Measurements from ENCODE around the gene LIPC. TPM values are rescaled to one million over a fixed set of nuclear protein-coding genes. Genes with fewer than 3 reads are reported as not detected.
A peak's percentile ranks its signal among the peaks of the same experiment; 100 is the strongest.

LIPC gene
- polyA plus RNA-seq, 2 of the 4 experiments (the other 2 are of a cell fraction), result 0.13 to 0.30 TPM

GRCh38 chr15:58415636-58416035, 16.2 kb upstream of the LIPC start:
- DNase-seq (ENCODE audit: low read depth in 1 of 2, low spot score in 1 of 2) (no peak), FAIRE-seq (peak; percentile 65), ATAC-seq (no peak)
- 82% methylated on average over 3 of the region's 3 CpGs for WGBS (ENCODE audit: missing lambda C conversion rate)
- TF ChIP-seq CEBPB (IDR thresholded peaks at IDR 0.05) (peak; percentile 12 to 33; a peak in 2 of 4 replicates), EHF (CRISPR knock-in tag; IDR thresholded peaks at IDR 0.05) (no peak), RAD21 (conservative IDR thresholded peaks at IDR 0.05 in 1 of 2, IDR thresholded peaks at IDR 0.05 in 1 of 2) (no peak)
- Histone ChIP-seq H3K4me2 (no peak overlapping the region), H3K9me3 (no peaks in the 10 kb centered on the region), H3K27ac (no peak overlapping the region; a peak in 2 of 6 replicates), H3K4me1 (peaks cover 6% of the 10 kb centered on the region), H3K4me3 (no peak overlapping the region)
- ChIA-PET POLR2A (no interaction called here), CTCF (interaction anchor here (0.9 to 1.5 kb wide), 3 partner anchors 10 to 13 kb away, joined by 3 to 4 read pairs (median 3); no protein-coding TSS in a partner anchor)

DNA sequence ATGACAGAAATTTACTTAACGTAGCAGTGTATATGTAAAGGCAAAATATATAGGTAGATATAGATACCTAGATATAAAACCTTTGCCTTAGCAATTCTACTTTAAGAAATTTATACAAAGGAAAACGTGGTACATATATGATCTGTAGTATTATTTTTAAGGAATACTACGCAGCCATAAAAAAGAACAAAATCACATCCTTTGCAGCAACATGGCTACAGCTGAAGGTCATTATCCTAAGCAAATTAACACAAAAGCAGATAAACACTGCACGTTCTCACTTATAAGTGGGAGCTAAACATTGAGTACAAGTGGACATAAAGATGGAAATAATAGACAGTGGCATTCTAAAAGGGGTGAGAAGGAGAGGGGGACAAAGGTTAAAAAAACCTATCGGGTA, 14.8 kb upstream of the LIPC start:
- Histone ChIP-seq H3K27ac (no peak overlapping the region), H3K4me3 (no peak overlapping the region), H3K9me3 (no peaks in the 10 kb centered on the region), H3K4me1 (peaks cover 15% of the 10 kb centered on the region), H3K4me2 (no peak overlapping the region)
- DNase-seq (ENCODE audit: low read depth in 1 of 2, low spot score in 1 of 2) (no peak), FAIRE-seq (no peak), ATAC-seq (no peak)
- TF ChIP-seq POLR2A (IDR thresholded peaks at IDR 0.05; ENCODE audit: low read length), result no peak
- no peak for TF ChIP-seq RCOR1 (IDR thresholded peaks at IDR 0.05; ENCODE audit: low read depth, low read length)
- TF ChIP-seq, protein P1, sequence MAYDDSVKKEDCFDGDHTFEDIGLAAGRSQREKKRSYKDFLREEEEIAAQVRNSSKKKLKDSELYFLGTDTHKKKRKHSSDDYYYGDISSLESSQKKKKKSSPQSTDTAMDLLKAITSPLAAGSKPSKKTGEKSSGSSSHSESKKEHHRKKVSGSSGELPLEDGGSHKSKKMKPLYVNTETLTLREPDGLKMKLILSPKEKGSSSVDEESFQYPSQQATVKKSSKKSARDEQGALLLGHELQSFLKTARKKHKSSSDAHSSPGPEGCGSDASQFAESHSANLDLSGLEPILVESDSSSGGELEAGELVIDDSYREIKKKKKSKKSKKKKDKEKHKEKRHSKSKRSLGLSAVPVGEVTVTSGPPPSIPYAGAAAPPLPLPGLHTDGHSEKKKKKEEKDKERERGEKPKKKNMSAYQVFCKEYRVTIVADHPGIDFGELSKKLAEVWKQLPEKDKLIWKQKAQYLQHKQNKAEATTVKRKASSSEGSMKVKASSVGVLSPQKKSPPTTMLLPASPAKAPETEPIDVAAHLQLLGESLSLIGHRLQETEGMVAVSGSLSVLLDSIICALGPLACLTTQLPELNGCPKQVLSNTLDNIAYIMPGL (CRISPR knock-in tag; IDR thresholded peaks at IDR 0.05; ENCODE audit: borderline replicate concordance), result 0 out of 2 replicates have a peak, but pooled peaks have one; percentile 19
- WGBS (ENCODE audit: missing lambda C conversion rate), result 48% methylated on average over 5 of the region's 5 CpGs
- POLR2A ChIA-PET, result no interaction called here
- CTCF ChIA-PET, result interaction anchor here (1.5 kb wide), 2 partner anchors 9 to 12 kb away, joined by 3 read pairs; no protein-coding TSS in a partner anchor

GRCh38 chr15:58418135-58418534, 13.7 kb upstream of the LIPC start:
- ATAC-seq, result no peak
- ChIA-PET POLR2A (no interaction called here), CTCF (interaction anchor here (1.1 to 1.5 kb wide), 2 partner anchors 11 to 57 kb away, joined by 3 read pairs; no protein-coding TSS in a partner anchor)
- Histone ChIP-seq H3K4me2 (no peak overlapping the region), H3K4me1 (peaks cover 15% of the 10 kb centered on the region), H3K27ac (no peak overlapping the region), H3K4me3 (no peak overlapping the region), H3K9me3 (no peaks in the 10 kb centered on the region)
- FAIRE-seq, result no peak
- no peak for TF ChIP-seq GATA3 (IDR thresholded peaks at IDR 0.05; ENCODE audit: borderline replicate concordance)
- no peak for TF ChIP-seq JUNB (IDR thresholded peaks at IDR 0.05)
- no peak for DNase-seq (ENCODE audit: low read depth in 1 of 2, low spot score in 1 of 2)
- 78% methylated on average over 1 of the region's 1 CpG for WGBS (ENCODE audit: missing lambda C conversion rate)

GRCh38 chr15:58419803-58420524, 11.8 kb upstream of the LIPC start:
- FAIRE-seq (no peak), ATAC-seq (peak; percentile 42 to 53; a peak in 5 of 6 replicates), DNase-seq (ENCODE audit: low read depth in 1 of 2, low spot score in 1 of 2) (no peak)
- no peaks in the 10 kb centered on the region for H3K9me3 ChIP-seq
- peak overlapping the region; percentile 39; the same call in 1 of the 3 replicates for H3K4me2 ChIP-seq
- 80% methylated on average over 11 of the region's 11 CpGs for WGBS (ENCODE audit: missing lambda C conversion rate)
- peak overlapping the region; percentile 20 to 66; a peak in 4 of 6 replicates for H3K27ac ChIP-seq
- no peak overlapping the region for H3K4me3 ChIP-seq
- ChIA-PET POLR2A (no interaction called here), CTCF (interaction anchor here (0.9 to 2.0 kb wide), 5 partner anchors 11 to 192 kb away, joined by 4 to 7 read pairs (median 4); partner anchors contain the start of gene LIPC)
- peaks cover 27% of the 10 kb centered on the region for H3K4me1 ChIP-seq
- TF ChIP-seq ATOH8 (CRISPR knock-in tag; IDR thresholded peaks at IDR 0.05; ENCODE audit: low read depth), result no peak
- TF ChIP-seq HOXA7 (CRISPR knock-in tag; IDR thresholded peaks at IDR 0.05), result no peak
- TF ChIP-seq CHD2 (IDR thresholded peaks at IDR 0.05; ENCODE audit: low read length, partially characterized antibody), result no peak
- TF ChIP-seq, protein P2, sequence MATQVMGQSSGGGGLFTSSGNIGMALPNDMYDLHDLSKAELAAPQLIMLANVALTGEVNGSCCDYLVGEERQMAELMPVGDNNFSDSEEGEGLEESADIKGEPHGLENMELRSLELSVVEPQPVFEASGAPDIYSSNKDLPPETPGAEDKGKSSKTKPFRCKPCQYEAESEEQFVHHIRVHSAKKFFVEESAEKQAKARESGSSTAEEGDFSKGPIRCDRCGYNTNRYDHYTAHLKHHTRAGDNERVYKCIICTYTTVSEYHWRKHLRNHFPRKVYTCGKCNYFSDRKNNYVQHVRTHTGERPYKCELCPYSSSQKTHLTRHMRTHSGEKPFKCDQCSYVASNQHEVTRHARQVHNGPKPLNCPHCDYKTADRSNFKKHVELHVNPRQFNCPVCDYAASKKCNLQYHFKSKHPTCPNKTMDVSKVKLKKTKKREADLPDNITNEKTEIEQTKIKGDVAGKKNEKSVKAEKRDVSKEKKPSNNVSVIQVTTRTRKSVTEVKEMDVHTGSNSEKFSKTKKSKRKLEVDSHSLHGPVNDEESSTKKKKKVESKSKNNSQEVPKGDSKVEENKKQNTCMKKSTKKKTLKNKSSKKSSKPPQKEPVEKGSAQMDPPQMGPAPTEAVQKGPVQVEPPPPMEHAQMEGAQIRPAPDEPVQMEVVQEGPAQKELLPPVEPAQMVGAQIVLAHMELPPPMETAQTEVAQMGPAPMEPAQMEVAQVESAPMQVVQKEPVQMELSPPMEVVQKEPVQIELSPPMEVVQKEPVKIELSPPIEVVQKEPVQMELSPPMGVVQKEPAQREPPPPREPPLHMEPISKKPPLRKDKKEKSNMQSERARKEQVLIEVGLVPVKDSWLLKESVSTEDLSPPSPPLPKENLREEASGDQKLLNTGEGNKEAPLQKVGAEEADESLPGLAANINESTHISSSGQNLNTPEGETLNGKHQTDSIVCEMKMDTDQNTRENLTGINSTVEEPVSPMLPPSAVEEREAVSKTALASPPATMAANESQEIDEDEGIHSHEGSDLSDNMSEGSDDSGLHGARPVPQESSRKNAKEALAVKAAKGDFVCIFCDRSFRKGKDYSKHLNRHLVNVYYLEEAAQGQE (IDR thresholded peaks at IDR 0.05), result no peak
- no peak for TF ChIP-seq HOXB13 (CRISPR knock-in tag; IDR thresholded peaks at IDR 0.05; ENCODE audit: low read depth)
- TF ChIP-seq NPAS2 (CRISPR knock-in tag; IDR thresholded peaks at IDR 0.05; ENCODE audit: borderline replicate concordance), result no peak
- TF ChIP-seq TFCP2L1 (CRISPR knock-in tag; IDR thresholded peaks at IDR 0.05), result no peak
- no peak for TF ChIP-seq ESRRA (IDR thresholded peaks at IDR 0.05; ENCODE audit: borderline replicate concordance, low read length)
- no peak for TF ChIP-seq GATA3 (IDR thresholded peaks at IDR 0.05; ENCODE audit: borderline replicate concordance)
- TF ChIP-seq EP300 (IDR thresholded peaks at IDR 0.05), result no peak
- TF ChIP-seq, protein P3, sequence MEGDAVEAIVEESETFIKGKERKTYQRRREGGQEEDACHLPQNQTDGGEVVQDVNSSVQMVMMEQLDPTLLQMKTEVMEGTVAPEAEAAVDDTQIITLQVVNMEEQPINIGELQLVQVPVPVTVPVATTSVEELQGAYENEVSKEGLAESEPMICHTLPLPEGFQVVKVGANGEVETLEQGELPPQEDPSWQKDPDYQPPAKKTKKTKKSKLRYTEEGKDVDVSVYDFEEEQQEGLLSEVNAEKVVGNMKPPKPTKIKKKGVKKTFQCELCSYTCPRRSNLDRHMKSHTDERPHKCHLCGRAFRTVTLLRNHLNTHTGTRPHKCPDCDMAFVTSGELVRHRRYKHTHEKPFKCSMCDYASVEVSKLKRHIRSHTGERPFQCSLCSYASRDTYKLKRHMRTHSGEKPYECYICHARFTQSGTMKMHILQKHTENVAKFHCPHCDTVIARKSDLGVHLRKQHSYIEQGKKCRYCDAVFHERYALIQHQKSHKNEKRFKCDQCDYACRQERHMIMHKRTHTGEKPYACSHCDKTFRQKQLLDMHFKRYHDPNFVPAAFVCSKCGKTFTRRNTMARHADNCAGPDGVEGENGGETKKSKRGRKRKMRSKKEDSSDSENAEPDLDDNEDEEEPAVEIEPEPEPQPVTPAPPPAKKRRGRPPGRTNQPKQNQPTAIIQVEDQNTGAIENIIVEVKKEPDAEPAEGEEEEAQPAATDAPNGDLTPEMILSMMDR (IDR thresholded peaks at IDR 0.05), result no peak
- no peak for TF ChIP-seq PHF8 (IDR thresholded peaks at IDR 0.05; ENCODE audit: borderline replicate concordance, low read depth)
- TF ChIP-seq POLR2AphosphoS2 (conservative IDR thresholded peaks at IDR 0.05; ENCODE audit: low read length), result no peak
- no peak for TF ChIP-seq KDM5A (IDR thresholded peaks at IDR 0.05)
